Activated naive CD8-positive, alpha-beta T cell treated with anti-CD3 and anti-CD28 coated beads, Interleukin-2, amount 50 U/mL, for 16 hours (primary cell): ENCODE results near the gene MAP3K2.
A peak's percentile ranks its signal among the peaks of the same experiment; 100 is the strongest.

ENCODE experiments used
- DNase-seq: peaks from one replicate; pipeline ENCODE4 v3.0.0-alpha.2; 2020; ENCODE audit warnings: low read depth, low spot score

MAP3K2 gene

GRCh38 chr2:127387655-127388422 lies at the start of gene MAP3K2:
Gene MAP3K2, minus strand, starts transcription at chr2:127387975. Its CDS starts 44,846 bp downstream, at chr2:127343129.
- peak; percentile 86 for DNase-seq

GRCh38 chr2:127437056-127437455 lies 49.3 kb upstream of the MAP3K2 start:
- DNase-seq, result no peak

DNA sequence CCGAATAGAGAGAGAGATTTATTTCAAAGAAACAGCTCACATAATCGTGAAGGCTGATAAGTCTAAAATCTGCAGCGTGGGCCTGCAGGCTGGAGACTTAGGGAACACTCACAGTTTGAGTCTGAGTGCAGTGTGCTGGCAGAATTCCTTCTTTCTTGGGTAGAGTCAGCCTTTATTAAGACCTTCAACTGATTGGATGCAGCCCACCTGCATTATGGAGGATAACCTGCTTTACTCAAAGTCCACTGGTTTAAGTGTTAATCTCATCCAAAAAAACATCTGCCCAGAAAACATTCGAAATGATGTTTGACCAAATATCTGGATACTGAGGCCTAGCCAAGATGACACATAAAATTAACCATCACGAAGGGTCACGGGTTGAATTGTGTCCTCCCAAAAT lies 46.7 kb upstream of the MAP3K2 start:
- DNase-seq, result no peak

DNA sequence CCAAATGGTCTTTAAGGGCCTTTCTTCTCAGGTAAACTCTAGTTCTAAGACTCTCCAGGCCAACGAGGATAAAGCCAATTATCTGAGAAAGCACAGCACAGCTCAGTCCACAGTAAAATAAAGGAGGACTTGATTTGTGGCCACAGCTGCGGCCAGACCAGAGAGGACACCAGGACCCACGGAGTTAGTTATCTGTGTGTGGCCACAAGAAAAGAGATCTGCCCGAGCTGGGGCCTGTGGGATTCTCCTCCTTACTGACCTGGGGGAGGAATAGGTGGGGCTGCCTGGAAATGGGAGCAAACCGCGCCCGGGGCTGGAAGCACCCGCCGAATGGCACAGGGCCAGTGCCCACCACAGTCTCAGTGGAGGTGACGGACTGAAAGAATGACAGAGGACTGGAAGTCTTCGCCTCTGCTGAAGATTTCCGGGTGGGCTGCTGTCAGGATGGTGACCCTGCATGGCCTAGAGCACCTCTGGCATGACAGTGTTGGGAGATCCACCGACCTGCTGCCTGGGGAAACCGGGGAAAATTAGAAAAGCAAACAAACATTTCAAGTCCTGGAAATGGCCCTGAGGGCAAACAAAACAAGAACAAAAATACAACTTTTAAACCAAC lies 43.7 kb upstream of the MAP3K2 start:
- DNase-seq, result no peak

- no peak for DNase-seq
These were observed 42.2 kb upstream of the MAP3K2 start for GRCh38 chr2:127429844-127430425.

DNA sequence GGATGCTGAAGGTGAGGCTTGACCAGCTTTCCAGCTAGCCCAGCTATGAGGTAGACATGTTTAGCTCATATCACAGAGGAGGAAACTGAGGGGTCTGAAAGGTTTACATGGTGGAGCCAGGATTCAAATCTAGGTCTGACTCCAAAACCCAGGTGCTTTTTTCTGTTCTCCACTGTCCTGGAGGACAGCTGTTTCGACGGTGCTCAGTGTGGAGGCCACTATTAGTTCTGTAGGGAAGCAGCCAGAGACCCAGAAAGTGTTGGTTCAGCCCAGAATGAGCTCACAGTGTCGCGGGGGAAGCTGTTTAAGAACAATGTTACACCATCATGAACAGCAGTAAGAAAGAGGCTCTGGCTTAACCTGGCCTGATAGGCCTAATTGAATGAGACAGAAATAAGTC lies 41.5 kb upstream of the MAP3K2 start:
- DNase-seq, result no peak

DNA sequence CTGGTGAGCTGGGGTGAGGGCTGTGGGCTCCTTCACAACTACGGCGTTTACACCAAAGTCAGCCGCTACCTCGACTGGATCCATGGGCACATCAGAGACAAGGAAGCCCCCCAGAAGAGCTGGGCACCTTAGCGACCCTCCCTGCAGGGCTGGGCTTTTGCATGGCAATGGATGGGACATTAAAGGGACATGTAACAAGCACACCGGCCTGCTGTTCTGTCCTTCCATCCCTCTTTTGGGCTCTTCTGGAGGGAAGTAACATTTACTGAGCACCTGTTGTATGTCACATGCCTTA lies 41.0 kb upstream of the MAP3K2 start:
- no peak for DNase-seq

GRCh38 chr2:127428057-127428814 lies 40.5 kb upstream of the MAP3K2 start:
- no peak for DNase-seq

- no peak for DNase-seq
These were observed 39.7 kb upstream of the MAP3K2 start for GRCh38 chr2:127427376-127428056.

DNA sequence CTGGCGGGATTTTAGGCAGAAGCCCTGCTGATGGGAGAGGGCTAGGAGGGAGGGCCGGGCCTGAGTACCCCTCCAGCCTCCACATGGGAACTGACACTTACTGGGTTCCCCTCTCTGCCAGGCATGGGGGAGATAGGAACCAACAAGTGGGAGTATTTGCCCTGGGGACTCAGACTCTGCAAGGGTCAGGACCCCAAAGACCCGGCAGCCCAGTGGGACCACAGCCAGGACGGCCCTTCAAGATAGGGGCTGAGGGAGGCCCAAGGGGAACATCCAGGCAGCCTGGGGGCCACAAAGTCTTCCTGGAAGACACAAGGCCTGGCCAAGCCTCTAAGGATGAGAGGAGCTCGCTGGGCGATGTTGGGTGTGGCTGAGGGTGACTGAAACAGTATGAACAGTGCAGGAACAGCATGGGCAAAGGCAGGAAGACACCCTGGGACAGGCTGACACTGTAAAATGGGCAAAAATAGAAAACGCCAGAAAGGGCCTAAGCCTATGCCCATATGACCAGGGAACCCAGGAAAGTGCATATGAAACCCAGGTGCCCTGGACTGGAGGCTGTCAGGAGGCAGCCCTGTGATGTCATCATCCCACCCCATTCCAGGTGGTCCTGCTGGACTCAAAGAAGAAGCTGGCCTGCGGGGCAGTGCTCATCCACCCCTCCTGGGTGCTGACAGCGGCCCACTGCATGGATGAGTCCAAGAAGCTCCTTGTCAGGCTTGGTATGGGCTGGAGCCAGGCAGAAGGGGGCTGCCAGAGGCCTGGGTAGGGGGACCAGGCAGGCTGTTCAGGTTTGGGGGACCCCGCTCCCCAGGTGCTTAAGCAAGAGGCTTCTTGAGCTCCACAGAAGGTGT lies 39.0 kb upstream of the MAP3K2 start:
- no peak for DNase-seq

DNA sequence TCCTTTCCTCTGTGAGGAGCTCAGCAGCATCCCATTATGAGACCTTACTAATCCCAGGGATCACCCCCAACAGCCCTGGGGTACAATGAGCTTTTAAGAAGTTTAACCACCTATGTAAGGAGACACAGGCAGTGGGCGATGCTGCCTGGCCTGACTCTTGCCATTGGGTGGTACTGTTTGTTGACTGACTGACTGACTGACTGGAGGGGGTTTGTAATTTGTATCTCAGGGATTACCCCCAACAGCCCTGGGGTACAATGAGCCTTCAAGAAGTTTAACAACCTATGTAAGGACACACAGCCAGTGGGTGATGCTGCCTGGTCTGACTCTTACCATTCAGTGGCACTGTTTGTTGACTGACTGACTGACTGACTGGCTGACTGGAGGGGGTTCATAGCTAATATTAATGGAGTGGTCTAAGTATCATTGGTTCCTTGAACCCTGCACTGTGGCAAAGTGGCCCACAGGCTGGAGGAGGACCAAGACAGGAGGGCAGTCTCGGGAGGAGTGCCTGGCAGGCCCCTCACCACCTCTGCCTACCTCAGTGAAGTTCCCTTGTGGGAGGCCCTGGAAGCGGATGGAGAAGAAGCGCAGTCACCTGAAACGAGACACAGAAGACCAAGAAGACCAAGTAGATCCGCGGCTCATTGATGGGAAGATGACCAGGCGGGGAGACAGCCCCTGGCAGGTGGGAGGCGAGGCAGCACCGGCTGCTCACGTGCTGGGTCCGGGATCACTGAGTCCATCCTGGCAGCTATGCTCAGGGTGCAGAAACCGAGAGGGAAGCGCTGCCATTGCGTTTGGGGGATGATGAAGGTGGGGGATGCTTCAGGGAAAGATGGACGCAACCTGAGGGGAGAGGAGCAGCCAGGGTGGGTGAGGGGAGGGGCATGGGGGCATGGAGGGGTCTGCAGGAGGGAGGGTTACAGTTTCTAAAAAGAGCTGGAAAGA lies 38.0 kb upstream of the MAP3K2 start:
- DNase-seq, result no peak

DNA sequence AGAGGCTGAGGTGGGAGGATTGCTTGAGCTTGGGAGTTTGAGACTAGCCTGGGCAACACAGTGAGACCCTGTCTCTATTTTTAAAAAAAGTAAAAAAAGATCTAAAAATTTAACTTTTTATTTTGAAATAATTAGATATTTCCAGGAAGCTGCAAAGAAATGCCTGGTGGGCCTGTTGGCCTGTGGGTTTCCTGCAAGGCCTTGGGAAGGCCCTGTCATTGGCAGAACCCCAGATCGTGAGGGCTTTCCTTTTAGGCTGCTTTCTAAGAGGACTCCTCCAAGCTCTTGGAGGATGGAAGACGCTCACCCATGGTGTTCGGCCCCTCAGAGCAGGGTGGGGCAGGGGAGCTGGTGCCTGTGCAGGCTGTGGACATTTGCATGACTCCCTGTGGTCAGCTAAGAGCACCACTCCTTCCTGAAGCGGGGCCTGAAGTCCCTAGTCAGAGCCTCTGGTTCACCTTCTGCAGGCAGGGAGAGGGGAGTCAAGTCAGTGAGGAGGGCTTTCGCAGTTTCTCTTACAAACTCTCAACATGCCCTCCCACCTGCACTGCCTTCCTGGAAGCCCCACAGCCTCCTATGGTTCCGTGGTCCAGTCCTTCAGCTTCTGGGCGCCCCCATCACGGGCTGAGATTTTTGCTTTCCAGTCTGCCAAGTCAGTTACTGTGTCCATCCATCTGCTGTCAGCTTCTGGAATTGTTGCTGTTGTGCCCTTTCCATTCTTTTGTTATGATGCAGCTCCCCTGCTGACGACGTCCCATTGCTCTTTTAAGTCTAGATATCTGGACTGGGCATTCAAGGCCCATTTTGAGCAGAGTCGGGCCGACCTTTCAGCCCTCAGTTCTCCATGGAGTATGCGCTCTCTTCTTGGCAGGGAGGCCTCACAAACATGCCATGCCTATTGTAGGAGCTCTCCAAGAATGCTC lies 37.1 kb upstream of the MAP3K2 start:
- DNase-seq, result no peak

- no peak for DNase-seq
These were observed 36.1 kb upstream of the MAP3K2 start for GRCh38 chr2:127423880-127424279.

GRCh38 chr2:127423478-127423843 lies 35.7 kb upstream of the MAP3K2 start:
- no peak for DNase-seq

DNA sequence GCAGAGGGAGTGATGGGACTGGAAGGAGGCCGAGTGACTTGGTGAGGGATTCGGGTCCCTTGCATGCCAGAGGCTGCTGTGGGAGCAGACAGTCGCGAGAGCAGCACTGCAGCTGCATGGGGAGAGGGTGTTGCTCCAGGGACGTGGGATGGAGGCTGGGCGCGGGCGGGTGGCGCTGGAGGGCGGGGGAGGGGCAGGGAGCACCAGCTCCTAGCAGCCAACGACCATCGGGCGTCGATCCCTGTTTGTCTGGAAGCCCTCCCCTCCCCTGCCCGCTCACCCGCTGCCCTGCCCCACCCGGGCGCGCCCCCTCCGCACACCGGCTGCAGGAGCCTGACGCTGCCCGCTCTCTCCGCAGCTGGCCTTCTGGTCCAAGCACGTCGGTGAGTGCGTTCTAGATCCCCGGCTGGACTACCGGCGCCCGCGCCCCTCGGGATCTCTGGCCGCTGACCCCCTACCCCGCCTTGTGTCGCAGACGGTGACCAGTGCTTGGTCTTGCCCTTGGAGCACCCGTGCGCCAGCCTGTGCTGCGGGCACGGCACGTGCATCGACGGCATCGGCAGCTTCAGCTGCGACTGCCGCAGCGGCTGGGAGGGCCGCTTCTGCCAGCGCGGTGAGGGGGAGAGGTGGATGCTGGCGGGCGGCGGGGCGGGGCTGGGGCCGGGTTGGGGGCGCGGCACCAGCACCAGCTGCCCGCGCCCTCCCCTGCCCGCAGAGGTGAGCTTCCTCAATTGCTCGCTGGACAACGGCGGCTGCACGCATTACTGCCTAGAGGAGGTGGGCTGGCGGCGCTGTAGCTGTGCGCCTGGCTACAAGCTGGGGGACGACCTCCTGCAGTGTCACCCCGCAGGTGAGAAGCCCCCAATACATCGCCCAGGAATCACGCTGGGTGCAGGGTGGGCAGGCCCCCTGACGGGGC lies 35.0 kb upstream of the MAP3K2 start:
- no peak for DNase-seq

- DNase-seq, result no peak
These were observed 34.2 kb upstream of the MAP3K2 start for GRCh38 chr2:127421871-127422558.
